Activated CD4-positive, alpha-beta T cell treated with anti-CD3 and anti-CD28 coated beads, Interleukin-2, Interleukin-4, amounts not matched to agents 100 ng/mL and 50 ng/mL, durations not matched to agents 16 hours and 8 hours (primary cell): ENCODE measurements around the gene TRNP1.
"Not testable (repeated sequence)": the region's sequence is repeated elsewhere in the genome, so short reads cannot be mapped to it uniquely, and the experiment has no call there.

ENCODE experiments used
- DNase-seq: peaks from one replicate; pipeline ENCODE4 v3.0.0-alpha.2; 2020; ENCODE audit warnings: low spot score

Gene TRNP1

DNA sequence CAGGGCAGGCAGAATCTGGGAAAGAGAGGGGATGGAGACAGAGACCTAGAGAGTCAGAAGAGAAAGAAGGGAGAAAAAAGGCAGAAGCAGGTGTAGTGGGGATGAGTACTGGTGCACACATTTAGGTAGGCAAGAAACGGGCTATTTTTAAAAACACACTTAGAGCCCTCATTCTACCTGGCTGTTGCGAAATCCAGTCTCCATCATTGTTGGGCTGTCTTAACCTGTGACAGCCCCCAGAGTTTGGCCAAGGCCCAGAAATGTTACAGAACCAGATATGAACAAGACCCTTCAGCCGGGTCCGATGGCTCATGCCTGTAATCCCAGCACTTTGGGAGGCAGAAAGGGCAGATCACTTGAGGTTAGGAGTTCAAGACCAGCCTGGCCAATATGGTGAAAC is 20.7 kb upstream of the TRNP1 start:
- DNase-seq = no peak

DNA sequence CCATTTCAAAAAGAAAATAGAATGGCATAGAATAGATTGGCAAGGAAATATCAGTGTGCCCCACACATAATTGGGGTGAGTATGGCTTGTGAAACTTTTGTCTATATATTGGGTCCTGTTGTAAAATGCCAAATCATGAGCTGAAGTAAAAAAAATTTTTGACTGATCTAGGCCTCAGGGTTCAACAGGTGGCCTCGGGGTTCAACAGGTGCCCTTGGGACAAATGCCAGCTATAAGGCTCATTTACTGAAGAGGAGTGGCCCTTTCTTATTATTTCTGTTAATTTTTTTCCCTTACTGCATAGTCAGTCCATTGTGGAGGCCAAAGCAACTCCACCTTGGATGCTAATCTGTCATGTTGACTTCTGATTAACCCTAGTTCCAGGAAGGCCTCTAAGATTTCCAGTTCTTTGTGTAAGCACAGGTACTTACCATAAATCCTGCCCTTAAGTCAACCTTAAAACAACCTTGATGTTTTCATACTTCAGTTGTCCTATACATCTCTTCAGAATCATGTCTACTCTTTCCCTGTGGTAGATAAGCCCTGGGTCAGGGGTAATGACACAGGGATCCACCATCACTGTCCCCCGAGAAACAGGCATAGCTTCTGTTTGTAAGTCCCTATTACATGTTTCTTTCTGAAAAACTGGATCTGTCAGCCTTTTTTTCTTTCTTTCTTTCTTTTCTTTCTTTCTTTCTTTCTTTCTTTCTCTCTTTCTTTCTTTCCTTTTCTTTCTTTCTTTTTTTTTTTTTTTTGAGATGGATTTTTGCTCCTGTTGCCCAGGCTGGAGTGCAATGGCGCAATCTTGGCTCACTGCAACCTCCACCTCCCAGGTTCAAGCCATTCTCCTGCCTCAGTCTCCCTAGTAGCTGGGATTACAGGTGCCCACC is 16.6 kb upstream of the TRNP1 start:
- DNase-seq = no peak

DNA sequence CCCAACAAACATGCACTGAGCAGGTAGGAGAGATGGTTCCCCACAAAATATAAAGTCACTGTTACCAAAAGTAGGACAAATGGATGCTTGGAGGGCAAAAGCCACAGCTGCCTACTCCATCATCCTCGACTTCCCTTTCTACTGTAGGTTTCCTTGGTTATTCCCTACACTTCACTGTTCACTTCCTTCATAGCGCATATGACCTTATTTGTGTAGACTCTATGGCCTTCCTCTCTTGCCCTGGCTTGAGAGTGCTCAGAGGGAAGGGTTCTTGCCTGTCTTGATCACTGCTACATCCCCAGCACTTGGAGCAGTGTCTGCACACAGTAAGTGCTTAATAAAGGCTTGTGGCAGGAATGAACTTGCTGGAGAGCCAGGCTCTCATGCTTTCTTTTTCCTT is 14.6 kb upstream of the TRNP1 start:
- DNase-seq = no peak

DNA sequence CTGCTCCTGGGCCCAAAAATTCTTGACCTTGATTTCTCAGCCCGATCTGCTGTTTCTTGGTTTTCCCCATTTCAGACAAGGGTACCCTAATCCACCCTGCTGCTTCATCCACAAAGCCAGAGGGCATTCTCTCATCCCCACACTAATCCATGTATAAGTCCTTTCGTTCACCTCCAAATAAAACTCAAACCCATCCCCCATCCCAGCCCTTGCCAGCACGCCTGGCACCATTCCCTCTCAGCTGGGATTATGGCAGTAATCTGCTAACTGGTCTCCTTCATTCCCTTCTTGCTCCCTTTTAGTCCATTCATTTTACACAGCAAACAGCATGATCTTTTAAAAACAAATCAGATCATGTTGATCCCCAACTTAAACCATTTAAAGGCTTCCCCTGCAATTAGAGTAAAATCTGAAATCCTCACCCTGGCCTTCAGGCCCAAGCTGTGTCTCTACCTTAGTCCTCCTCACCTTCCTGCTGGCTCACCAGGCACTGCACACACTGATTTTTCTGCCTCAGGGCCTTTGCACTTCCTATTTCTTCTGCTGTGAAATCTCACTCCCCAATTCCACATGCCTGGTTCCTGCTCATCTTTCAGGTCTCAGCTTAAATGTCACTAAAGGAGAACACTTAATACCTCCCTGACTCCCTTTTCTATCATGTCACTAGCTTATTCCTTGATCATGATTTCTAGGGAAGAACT is 12.2 kb upstream of the TRNP1 start:
- no peak for DNase-seq

DNA sequence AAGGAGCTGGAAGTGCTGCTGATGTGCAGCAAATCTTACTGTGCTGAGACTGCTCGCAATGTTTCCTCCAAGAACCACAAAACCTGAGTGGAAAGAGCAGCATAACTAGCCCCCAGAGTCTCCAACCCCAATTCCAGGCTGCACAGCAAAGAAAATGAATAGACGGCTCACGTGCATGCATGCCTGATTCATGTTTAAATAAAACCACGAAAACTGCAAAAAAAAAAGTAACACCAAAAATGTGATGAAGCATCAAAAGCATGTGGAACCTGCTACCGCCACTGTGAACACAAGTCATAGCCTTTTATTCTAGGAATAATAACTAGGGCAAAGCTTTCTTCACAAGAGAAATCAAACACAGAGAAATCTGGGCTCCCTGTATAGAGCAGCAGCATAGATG is 9.6 kb upstream of the TRNP1 start:
- no peak for DNase-seq

DNA sequence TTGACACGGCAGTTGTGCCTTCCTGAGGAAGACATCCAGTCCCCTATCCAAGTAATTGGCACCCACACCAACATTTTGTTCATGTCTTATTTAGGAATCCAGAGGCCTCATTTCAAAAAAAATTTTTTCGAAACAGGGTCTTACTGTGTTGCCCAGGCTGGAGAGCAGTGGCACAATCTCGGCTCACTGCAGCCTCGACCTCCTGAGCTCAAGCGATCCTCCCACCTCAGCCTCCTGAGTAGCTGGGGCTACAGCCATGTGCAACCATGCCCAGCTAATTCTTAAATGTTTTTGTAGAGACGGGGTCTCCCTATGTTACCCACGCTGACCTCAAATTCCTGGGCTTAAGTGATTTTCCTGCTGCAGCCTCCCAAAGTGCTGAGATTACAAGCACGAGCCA is 9.2 kb upstream of the TRNP1 start:
- DNase-seq = no peak

DNA sequence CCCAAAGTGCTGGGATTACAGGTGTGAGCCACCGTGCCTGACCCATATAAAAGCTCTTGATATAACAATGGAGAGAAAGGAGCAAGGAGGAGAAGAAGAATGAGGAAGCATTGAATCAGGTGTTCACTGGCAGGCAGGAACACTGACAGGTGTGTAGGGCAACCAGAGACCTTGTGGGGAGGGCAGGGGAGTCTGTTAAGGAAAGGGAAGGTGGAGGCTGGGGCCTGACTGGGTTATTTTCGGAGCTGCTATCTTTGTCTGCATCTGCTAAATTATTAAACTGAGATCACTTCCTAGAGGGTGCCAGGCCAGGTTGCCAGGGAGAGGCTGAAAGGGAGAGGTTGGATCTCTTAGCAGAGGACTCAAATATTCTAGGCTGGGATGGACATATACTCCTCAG is 6.8 kb upstream of the TRNP1 start:
- no peak for DNase-seq

DNA sequence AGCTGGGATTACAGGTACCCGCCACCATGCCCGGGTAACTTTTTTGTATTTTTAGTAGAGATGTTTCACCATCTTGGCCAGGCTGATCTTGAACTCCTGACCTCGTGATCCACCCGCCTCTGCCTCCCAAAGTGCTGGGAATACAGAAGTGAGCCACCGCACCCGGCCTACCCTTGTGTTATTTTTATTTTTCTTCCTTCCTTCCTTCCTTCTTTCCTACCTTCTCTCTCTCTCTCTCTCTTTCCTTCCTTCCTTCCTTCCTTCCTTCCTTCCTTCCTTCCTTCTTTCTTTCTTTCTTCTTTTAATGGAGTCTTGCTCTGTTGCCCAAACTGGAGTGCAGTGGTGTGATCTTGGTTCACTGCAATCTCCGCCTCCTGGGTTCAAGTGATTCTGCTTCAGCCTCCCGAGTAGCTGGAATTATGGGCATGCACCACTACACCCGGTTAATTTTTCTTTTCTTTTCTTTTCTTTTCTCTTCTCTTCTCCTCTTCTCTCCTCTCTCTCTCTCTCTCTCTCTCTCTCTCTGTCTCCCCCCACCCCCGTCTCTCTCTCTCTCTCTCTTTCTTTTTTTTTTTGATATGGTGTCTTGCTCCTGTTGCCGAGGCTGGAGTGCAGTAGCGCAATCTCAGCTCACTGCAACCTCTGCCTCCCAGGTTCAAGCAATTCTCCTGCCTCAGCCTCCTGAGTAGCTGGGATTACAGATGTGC is 3.9 kb upstream of the TRNP1 start:
- not testable (repeated sequence) for DNase-seq

DNA sequence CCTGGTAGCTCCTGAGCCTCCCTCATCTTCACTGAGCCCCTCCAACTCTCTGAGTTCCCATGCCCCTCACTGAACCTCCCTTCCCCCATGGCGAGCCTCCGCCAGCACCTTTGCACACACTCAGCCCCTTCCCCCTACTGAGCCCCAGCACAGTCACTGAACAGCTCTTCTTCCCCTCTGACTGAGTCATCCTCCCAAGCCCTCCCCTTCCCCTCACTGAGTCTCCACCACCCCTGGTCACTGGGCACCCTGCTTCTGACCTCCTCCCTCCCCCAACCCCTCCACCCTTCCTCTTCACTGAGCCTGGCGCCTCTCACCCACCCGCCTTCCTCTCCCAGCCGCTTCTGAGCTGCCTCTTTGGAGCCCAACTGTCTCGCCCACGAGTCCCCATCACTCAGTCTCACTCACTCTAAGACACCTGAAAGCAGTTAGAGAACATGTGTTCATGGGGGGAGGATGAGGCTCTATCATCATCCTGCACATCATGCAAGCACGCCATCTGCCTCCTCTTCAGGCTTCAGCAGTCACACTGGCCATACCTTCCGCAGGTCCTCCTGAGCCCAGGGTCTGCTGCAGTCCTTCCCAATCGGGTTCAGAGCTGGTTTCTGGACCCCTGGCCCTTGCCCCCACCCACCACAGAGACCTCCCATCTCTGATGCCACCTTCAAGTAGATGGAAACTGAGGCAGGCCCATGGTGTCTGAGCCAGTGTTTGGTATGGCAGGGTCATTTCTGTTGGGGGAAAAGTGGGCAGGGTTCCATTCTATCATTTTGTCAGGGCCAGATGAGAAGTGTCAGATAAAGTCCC is 2.0 kb upstream of the TRNP1 start:
- DNase-seq = no peak

DNA sequence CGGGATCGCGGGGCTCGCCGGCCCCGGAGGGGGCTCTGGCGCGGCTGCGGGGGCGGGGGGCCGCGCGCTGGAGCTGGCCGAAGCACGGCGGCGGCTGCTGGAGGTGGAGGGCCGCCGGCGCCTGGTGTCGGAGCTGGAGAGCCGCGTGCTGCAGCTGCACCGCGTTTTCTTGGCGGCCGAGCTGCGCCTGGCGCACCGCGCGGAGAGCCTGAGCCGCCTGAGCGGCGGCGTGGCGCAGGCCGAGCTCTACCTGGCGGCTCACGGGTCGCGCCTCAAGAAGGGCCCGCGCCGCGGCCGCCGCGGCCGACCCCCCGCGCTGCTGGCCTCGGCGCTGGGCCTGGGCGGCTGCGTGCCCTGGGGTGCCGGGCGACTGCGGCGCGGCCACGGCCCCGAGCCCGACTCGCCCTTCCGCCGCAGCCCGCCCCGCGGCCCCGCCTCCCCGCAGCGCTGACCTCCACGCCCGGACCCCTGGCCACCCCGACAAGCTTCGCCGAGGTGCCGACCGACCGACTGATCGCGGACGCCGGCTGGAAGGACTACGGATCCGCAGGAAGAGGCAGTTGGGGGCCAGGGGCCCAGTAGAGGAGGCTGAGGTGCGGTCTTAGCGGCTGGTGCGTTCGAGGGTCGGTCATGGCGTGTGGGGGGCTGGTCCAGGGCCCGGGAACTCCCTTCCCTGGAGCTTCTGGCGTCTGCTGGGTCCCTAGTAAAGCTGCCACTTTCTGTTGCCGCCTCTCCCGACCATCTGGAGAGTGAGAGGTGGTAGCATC is 711 bp downstream of the TRNP1 start:
- peak; percentile 13 for DNase-seq

DNA sequence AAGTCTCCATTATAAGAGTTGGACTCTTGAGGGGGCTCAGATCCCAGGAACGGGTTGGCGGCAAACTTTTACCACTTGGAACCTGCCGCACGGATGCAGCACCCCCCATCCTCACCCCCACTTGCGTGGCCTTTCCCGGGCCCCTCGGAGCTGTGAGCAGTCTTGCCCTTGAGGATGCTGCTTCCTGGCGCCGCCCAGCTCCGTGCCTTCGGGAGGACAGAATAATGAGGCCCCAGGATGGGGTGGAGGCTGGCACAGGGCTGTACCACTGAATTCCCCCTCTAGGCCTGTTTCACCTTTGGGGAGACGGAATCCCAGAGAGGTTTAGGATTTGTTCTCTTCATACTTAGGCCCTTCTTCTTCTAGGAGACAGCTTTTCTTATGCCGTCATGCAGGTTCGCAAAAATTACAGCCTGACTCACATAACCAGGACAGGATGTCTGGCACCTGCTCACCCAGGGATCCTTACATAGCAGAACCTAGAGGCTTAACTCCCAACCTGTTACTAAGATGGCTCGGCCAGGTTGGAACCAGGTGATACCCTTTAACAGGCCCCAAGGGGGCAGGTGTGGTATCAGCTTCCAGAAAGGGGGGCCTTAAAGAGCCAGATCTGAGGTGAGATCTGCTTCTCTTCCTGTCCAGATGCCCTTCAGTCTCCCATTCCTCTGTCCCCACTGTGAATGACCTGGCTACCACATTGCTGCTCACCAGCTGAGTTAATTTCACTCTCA is 1.5 kb downstream of the TRNP1 start:
- DNase-seq = no peak

DNA sequence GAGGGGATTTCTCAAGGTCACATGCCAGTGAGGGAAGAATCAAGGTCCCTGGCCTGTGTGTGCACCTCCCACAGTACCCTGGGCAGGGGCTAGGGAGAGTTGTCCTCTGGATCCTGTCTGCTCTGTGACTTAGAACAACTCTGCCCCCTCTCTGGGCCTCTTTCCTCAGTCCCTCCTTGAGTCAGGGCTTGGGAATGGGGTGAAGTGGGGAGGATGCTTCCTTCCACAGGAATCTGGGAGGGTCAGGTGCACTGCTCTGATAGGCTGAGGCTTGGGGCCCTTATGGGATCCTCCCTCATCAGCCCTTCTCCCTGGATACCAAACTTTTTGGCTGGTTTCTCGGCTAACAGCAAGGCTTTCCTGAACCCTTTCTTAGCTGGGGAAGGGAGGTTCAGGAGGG is 2.5 kb downstream of the TRNP1 start:
- no peak for DNase-seq

DNA sequence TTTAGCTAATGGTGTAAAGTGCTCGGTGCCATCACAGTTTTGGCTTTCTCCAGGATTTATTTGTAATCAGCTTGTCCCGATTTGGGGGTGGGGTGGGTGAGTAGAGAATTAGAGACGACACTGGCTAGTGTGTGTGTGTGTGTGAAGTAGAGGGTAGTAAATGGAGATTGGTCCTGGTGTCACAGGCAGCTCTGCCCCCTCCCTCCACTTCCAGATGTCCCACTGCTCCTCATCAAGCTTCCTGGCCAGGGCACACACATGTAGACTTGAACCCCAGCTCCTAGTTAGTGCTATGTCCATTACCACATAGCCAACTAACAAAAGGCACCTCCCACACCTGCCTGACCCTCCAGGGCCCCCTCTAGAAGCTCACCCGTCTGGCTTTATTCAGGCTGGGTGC is 3.2 kb downstream of the TRNP1 start:
- no peak for DNase-seq

DNA sequence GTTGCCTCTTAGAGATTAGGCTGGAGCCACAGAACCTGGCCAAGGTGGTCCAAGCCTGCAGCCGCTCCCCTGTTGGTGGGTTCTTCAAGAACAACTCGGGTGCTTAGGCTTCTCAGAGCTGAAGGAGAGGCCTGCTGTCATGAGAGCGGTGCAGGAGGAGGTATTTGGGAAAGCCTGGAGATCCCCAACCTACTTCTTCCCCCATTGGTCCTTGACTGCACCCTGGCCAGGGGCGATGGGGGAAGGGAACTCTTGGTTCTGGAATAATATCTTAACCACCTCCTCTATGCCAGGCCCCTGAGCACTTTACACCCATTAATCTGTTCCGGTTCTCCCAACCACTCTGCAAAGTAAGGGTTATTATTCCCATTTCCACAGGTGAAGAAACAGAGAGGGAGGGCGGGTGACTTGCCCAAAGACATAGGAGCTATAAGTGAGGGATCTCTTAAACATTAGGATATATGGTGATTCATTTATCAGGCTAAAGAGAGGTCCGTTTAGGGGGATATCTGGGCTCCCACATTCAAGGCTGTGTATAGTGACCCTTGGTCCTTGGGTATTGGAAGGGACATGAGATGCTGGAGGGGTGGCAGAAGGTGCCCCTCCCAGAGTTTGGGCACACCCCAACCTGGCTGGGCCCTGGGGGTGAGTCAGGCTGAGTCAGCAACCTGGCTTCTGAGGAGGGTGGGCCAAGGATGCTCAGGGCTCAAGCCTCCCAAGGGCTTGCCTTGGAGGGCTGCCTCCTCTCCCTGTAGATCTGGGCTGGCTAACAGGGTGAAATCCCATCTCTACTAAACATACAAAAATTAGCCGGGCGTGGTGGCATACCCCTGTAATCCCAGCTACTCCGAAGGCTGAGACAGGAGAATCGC is 5.2 kb downstream of the TRNP1 start:
- no peak for DNase-seq

DNA sequence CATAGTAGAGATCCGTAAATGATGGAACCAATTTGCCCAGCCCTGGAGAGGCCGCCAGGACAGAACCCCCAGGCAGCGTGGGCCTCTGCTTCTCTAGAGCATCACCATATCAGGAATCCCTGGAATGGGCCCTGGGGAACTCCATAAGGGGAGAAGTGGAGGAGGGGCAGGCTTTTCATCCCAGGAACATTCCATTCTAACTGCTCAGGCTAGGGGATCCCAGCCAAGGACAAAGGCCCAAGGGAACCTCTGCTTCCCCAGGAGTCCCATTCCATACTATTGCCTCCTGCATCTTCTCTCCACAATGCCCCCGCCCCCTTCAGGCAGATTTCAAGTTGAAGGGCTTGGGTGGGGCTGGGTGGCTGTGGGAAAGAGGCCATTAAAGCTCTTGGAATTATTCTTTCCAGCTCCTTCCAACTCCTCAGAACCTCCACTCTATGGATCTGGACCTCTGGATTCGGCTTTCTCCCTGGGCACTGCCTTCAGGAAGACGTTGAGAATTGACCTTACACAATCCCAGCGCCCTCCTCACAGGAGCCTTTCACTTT is 6.0 kb downstream of the TRNP1 start:
- DNase-seq = no peak

DNA sequence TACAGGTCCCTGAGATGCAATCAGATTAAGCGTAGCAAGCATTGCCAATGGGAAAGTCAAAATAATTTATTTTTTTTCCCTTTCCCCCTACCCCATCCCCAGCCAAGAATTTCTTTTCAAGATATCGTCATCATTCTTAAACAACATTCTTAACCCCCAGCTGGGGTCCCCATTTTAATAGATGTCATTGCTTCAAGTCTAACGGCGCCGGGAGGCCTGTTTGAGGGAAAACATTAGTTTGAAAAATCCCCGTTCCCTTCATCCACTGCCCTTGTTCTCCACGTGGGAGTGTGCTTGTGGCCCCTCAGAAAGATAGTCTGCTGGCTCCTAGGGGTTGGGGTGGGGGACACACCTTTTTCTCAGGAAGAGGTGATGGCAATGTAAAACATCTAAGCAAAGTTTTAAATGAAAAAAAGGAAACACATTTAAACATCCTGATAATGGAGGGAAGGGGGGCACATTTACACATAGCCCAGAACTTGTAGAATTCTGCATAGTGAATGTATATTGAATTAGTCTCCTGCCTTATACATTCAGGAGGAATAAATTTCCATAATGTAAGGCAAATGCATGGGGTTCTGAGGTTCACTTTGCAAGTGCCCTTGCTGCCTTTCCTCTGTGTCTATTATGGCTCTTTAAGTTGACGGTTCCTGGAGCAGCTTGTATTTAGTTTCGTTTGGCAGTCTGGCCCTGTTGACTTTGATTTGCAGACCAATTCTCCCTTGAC is 6.8 kb downstream of the TRNP1 start:
- DNase-seq = no peak

DNA sequence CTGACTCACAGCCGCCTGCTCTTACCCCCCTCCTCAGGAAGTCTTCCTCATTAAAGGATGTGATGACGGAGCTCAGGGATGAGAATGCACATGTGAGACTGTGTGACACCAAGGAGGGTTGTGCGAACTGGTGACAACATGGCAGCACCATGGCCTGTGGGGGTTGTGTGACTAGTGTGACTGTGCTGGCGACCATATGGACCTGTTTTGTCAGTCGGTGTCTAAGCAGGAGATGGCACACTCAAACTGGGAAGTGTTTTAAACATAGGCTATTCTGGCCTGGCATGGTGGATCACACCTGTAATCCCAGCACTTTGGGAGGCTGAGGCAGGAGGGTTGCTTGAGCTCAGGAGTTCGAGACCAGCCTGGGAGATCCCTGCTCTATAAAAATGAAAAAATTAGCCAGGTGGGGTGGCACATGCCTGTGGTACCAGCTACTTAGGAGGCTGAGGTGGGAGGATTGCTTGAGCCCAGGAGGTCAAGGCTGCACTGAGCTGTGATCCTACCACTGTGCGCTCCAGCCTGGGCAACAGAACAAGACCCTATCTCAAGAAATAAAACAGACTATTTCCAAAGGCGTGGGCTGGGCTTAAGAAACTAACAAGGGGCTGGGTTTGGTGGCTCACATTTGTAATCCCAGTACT is 7.4 kb downstream of the TRNP1 start:
- DNase-seq = no peak
